GM12878 (cell line): Measurements from ENCODE around the gene CNTD1.

Source experiments
- CTCF ChIP-seq, 3 experiments: IDR thresholded peaks in 2 of 3; conservative IDR thresholded peaks in 1 of 3; 2 replicates each; pipeline ENCODE4 v1.5.1; 2011; ENCODE audit warnings: low read depth in 3 of 3, low read length in 3 of 3, mild to moderate bottlenecking in 3 of 3, control low read depth in 2 of 3, moderate library complexity in 2 of 3, inconsistent platforms in 1 of 3, mixed read lengths in 1 of 3; ENCODE audit not compliant: control insufficient read depth in 2 of 3, insufficient read depth in 1 of 3; ENCODE audit errors: extremely low read depth in 1 of 3
- EZH2 ChIP-seq: IDR thresholded peaks from 2 replicates; pipeline ENCODE4 v1.6.1; 2012; ENCODE audit warnings: low read depth, mild to moderate bottlenecking, control low read depth, inconsistent platforms, low read length, borderline replicate concordance; ENCODE audit not compliant: control insufficient read depth
- HDAC2 ChIP-seq: fragments of 200-600 bp; sonication (generic); IDR thresholded peaks from 2 replicates; pipeline ENCODE4 v1.6.1; 2017
- PBX3 ChIP-seq: IDR thresholded peaks from 2 replicates; pipeline ENCODE4 v1.6.1; 2011; ENCODE audit warnings: mild to moderate bottlenecking, low read depth, low read length, moderate library complexity; ENCODE audit not compliant: insufficient replicate concordance
- POLR2AphosphoS2 ChIP-seq: IDR thresholded peaks from 2 replicates; pipeline ENCODE4 v1.6.1; 2011; ENCODE audit warnings: low read depth, mild to moderate bottlenecking, low read length, improper control_type of control experiment, moderate library complexity
- POLR2AphosphoS5 ChIP-seq: IDR thresholded peaks from 2 replicates; pipeline ENCODE4 v1.6.1; 2011; ENCODE audit warnings: mild to moderate bottlenecking, low read length, inconsistent platforms
- STAT1 ChIP-seq: fragments of 450-650 bp; conservative IDR thresholded peaks from 2 replicates; pipeline ENCODE4 v1.6.1; 2014; ENCODE audit warnings: antibody characterized with exemption, mild to moderate bottlenecking
- TCF12 ChIP-seq: IDR thresholded peaks from 2 replicates; pipeline ENCODE4 v1.6.1; 2011; ENCODE audit warnings: low read depth, mild to moderate bottlenecking, low read length
- TF ChIP-seq, protein P1 (sequence below): IDR thresholded peaks from 2 replicates; pipeline ENCODE4 v1.6.1; 2012; ENCODE audit warnings: low read depth, low read length, improper control_type of control experiment

GRCh38 chr17:42782166-42783061, 16.2 kb upstream of the CNTD1 start:
- TF ChIP-seq PBX3 = no peak
- no peak for TF ChIP-seq EZH2
- TF ChIP-seq, protein P1, sequence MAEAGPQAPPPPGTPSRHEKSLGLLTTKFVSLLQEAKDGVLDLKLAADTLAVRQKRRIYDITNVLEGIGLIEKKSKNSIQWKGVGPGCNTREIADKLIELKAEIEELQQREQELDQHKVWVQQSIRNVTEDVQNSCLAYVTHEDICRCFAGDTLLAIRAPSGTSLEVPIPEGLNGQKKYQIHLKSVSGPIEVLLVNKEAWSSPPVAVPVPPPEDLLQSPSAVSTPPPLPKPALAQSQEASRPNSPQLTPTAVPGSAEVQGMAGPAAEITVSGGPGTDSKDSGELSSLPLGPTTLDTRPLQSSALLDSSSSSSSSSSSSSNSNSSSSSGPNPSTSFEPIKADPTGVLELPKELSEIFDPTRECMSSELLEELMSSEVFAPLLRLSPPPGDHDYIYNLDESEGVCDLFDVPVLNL = no peak
- no peak for TF ChIP-seq POLR2AphosphoS2
- TF ChIP-seq POLR2AphosphoS5 = no peak
- TF ChIP-seq TCF12 = no peak
- TF ChIP-seq CTCF (IDR thresholded peaks at IDR 0.05 in 2 of 3, conservative IDR thresholded peaks at IDR 0.05 in 1 of 3; ENCODE audit: control insufficient read depth in 2 of 3, extremely low read depth in 1 of 3, insufficient read depth in 1 of 3, low read depth in 3 of 3, low read length in 3 of 3) = no peak
- TF ChIP-seq STAT1 = no peak
- TF ChIP-seq HDAC2 = no peak
